ENCODE results near the gene CCDC9. TPM values are rescaled to one million over a fixed set of nuclear protein-coding genes. Genes with fewer than 3 reads are reported as not detected.

The CCDC9 gene
- polyA plus RNA-seq, 3 donors: 6.3 to 10.0 (median 7.6) TPM

- H3K9me3 Mint-ChIP-seq: peaks cover 0 to 6% (median 2%) of the 10 kb centered on the region in 7 donors
- WGBS (ENCODE audit: insufficient coverage): 64% methylated on average over 10 of the region's 16 CpGs
These were observed 23.7 kb upstream of the CCDC9 start for GRCh38 chr19:47232422-47233211.

DNA sequence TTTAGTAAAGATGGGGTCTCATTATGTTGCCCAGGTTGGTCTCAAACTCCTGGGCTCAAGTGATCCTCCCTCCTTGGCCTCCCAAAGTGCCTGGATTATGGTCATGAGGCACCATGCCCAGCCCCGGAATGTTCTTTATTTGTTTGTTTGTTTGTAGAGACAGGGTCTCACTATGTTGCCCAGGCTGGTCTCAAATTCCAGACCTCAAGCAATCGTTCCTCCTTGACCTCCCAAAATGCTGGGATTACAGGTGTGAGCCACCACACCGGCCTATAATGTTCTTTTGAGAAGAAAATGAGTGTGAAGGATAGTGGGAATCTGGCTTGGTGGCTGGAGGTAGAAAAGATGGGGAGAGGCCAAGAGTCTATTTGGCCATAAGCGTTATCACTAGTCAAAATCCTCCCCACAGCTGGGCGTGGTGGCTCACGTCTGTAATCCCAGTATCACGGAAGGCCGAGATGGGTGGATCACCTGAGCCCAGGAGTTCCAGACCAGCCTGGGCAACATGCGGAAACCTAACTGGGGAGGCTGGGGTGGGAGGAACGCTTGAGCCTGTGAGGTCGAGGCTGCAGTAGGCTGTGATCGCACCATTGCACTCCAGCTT is 20.2 kb upstream of the CCDC9 start:
- no peak overlapping the region for H3K27ac Mint-ChIP-seq
- peaks cover 0 to 21% (median 8%) of the 10 kb centered on the region in 7 donors for H3K9me3 Mint-ChIP-seq
- no peak overlapping the region for H3K4me2 ChIP-seq (replicated peaks; ENCODE audit: extremely low read depth, low read length, poor library complexity, severe bottlenecking)
- H3K4me3 ChIP-seq (replicated peaks in 1 of 3; ENCODE audit: low read depth in 2 of 3, low read length in 3 of 3): no peak overlapping the region
- WGBS (ENCODE audit: insufficient coverage): 100% methylated on average over 2 of the region's 12 CpGs
- H2AFZ ChIP-seq (ENCODE audit: insufficient read depth, low read depth, low read length, poor library complexity, severe bottlenecking): no peak overlapping the region
- intact Hi-C loops (cut with micrococcal nuclease): no loop called here
- peaks cover 57 to 72% (median 63%) of the 10 kb centered on the region in 3 donors for H3K27me3 Mint-ChIP-seq (ENCODE audit: low read depth in 3 of 3)
- H3K4me1 ChIP-seq (ENCODE audit: control insufficient read depth in 1 of 2, insufficient read depth in 2 of 2, low read length in 2 of 2): peaks cover 23 to 32% of the 10 kb centered on the region in 2 donors
- H3K9ac ChIP-seq (ENCODE audit: insufficient read depth, low read length, poor library complexity, severe bottlenecking): no peak overlapping the region
- H3K27ac ChIP-seq (ENCODE audit: low read depth in 1 of 2, low read length in 2 of 2): no peak overlapping the region
- peaks cover 27% of the 10 kb centered on the region for H3K4me1 Mint-ChIP-seq
- H4K20me1 ChIP-seq (ENCODE audit: insufficient read depth, low read length): no peaks in the 10 kb centered on the region
- peaks cover 3 to 5% of the 10 kb centered on the region in 2 donors for H3K36me3 Mint-ChIP-seq
- no peaks in the 10 kb centered on the region for H3K36me3 ChIP-seq (replicated peaks in 1 of 2; ENCODE audit: control insufficient read depth in 1 of 2, insufficient read depth in 2 of 2, low read length in 2 of 2)
- no peaks in the 10 kb centered on the region for H3K79me2 ChIP-seq (ENCODE audit: insufficient read depth, low read length)
- TF ChIP-seq, protein P1, sequence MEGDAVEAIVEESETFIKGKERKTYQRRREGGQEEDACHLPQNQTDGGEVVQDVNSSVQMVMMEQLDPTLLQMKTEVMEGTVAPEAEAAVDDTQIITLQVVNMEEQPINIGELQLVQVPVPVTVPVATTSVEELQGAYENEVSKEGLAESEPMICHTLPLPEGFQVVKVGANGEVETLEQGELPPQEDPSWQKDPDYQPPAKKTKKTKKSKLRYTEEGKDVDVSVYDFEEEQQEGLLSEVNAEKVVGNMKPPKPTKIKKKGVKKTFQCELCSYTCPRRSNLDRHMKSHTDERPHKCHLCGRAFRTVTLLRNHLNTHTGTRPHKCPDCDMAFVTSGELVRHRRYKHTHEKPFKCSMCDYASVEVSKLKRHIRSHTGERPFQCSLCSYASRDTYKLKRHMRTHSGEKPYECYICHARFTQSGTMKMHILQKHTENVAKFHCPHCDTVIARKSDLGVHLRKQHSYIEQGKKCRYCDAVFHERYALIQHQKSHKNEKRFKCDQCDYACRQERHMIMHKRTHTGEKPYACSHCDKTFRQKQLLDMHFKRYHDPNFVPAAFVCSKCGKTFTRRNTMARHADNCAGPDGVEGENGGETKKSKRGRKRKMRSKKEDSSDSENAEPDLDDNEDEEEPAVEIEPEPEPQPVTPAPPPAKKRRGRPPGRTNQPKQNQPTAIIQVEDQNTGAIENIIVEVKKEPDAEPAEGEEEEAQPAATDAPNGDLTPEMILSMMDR (IDR thresholded peaks at IDR 0.05): no peak
- peaks cover 20 to 59% of the 10 kb centered on the region in 2 donors for H3K27me3 ChIP-seq (ENCODE audit: control insufficient read depth in 2 of 2, insufficient read depth in 2 of 2, low read length in 2 of 2)
- H3K4me3 Mint-ChIP-seq: peak overlapping the region in 1 of 2 donors; percentile 60
- H3K9me3 ChIP-seq (replicated peaks in 1 of 2; ENCODE audit: control insufficient read depth in 1 of 2, insufficient read depth in 1 of 2, low read length in 2 of 2): peaks cover 3 to 14% of the 10 kb centered on the region in 2 donors
- no peak for DNase-seq

More at GRCh38 chr19:47232422-47233211, 23.7 kb upstream of the CCDC9 start:
- peaks cover 35 to 41% of the 10 kb centered on the region in 2 donors for H3K4me1 ChIP-seq (ENCODE audit: control insufficient read depth in 1 of 2, insufficient read depth in 2 of 2, low read length in 2 of 2)
- no peaks in the 10 kb centered on the region for H3K36me3 Mint-ChIP-seq
- H3K4me3 Mint-ChIP-seq: peak overlapping the region; percentile 59 to 92
- DNase-seq: peak in 2 of 3 donors; percentile 46 to 87
- no peaks in the 10 kb centered on the region for H3K36me3 ChIP-seq (replicated peaks in 1 of 2; ENCODE audit: control insufficient read depth in 1 of 2, insufficient read depth in 2 of 2, low read length in 2 of 2)
- no peak overlapping the region for H2AFZ ChIP-seq (ENCODE audit: insufficient read depth, low read depth, low read length, poor library complexity, severe bottlenecking)
- H3K4me2 ChIP-seq (replicated peaks; ENCODE audit: extremely low read depth, low read length, poor library complexity, severe bottlenecking): no peak overlapping the region
- H3K27ac ChIP-seq (ENCODE audit: low read depth in 1 of 2, low read length in 2 of 2): no peak overlapping the region
- H3K4me1 Mint-ChIP-seq: peaks cover 19% of the 10 kb centered on the region
- H3K79me2 ChIP-seq (ENCODE audit: insufficient read depth, low read length): peaks cover 10% of the 10 kb centered on the region
- no peak overlapping the region for H3K9ac ChIP-seq (ENCODE audit: insufficient read depth, low read length, poor library complexity, severe bottlenecking)
- H3K4me3 ChIP-seq (replicated peaks in 1 of 3; ENCODE audit: low read depth in 2 of 3, low read length in 3 of 3): no peak overlapping the region
- H3K27ac Mint-ChIP-seq: peak overlapping the region in 6 of 7 donors; percentile 1 to 57 (median 28)
- H3K27me3 ChIP-seq (ENCODE audit: control insufficient read depth in 2 of 2, insufficient read depth in 2 of 2, low read length in 2 of 2): peaks cover 0 to 28% of the 10 kb centered on the region in 2 donors
- peaks cover 19% of the 10 kb centered on the region for H4K20me1 ChIP-seq (ENCODE audit: insufficient read depth, low read length)
- TF ChIP-seq, protein P1 (IDR thresholded peaks at IDR 0.05): no peak
- peaks cover 35 to 57% (median 42%) of the 10 kb centered on the region in 3 donors for H3K27me3 Mint-ChIP-seq (ENCODE audit: low read depth in 3 of 3)
- intact Hi-C loops (cut with micrococcal nuclease): no loop called here
- H3K9me3 ChIP-seq (replicated peaks in 1 of 2; ENCODE audit: control insufficient read depth in 1 of 2, insufficient read depth in 1 of 2, low read length in 2 of 2): no peaks in the 10 kb centered on the region
